Activated gamma-delta T cell treated with anti-CD3 and anti-CD28 coated beads, Interleukin-2, amount 50 U/mL, for 16 hours (primary cell): ENCODE measurements around the gene RHBDF1.

Source experiments
- DNase-seq: peaks from one replicate; pipeline ENCODE4 v3.0.0-alpha.2; 2020; ENCODE audit warnings: low read depth

The RHBDF1 gene, protein sequence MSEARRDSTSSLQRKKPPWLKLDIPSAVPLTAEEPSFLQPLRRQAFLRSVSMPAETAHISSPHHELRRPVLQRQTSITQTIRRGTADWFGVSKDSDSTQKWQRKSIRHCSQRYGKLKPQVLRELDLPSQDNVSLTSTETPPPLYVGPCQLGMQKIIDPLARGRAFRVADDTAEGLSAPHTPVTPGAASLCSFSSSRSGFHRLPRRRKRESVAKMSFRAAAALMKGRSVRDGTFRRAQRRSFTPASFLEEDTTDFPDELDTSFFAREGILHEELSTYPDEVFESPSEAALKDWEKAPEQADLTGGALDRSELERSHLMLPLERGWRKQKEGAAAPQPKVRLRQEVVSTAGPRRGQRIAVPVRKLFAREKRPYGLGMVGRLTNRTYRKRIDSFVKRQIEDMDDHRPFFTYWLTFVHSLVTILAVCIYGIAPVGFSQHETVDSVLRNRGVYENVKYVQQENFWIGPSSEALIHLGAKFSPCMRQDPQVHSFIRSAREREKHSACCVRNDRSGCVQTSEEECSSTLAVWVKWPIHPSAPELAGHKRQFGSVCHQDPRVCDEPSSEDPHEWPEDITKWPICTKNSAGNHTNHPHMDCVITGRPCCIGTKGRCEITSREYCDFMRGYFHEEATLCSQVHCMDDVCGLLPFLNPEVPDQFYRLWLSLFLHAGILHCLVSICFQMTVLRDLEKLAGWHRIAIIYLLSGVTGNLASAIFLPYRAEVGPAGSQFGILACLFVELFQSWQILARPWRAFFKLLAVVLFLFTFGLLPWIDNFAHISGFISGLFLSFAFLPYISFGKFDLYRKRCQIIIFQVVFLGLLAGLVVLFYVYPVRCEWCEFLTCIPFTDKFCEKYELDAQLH

DNA sequence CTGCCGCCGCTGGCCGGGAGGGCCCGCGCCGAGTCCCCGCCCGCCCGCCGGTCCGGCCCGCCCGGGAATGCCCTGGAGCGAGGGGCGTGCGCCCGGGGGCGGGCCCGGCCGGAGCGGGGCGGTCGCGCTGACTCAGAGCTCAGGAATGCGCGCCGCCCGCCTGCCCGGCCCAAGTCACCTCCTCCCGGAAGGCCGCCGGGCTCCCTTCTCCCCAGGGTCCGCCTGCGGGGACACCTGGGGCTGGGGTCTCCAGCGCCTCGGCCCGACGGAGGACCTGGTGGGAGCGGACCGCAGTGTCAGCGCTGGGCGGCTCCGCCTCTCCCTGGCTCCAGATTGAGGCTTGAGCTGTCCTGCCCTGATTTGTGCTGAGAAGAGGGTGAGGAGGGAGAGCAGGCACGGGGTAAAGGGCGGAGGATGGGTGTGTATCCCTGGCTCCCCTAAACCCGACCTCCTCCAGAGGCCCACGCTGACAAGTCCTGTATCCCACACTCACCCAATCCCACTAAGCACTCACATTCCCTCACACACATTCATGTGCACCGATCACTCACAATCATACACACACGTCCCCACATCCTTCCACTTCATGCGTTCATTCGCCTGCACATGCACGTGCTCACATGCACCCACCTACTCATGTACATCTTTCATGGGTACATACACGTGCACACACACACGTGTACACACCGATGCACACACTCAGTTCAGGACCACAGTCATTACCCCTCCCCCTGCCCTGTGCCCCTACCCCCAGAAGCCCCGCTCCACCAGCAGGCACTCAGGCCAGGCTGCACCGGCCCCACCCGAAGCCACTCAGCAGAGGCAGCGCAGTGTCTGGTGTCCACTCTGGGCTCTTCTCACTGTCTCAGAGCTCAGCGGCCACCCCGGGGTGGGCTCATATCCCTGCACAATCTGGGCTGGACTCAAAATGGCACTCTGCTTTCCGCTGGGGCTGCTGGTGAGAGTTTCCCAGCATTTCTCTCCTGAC is at the start of gene RHBDF1:
RHBDF1 (minus strand) TSS at position 71 of the 988 bp plus-strand sequence. CDS start 7,616 bp downstream, outside the sequence.
- no peak for DNase-seq

- no peak for DNase-seq
Observed at GRCh38 chr16:120756-121155, 48.3 kb upstream of the RHBDF1 start.

- no peak for DNase-seq
Observed at GRCh38 chr16:119835-120491, 47.5 kb upstream of the RHBDF1 start.

GRCh38 chr16:119295-119694 is 46.9 kb upstream of the RHBDF1 start:
- DNase-seq = no peak

GRCh38 chr16:118857-119256 is 46.4 kb upstream of the RHBDF1 start:
- no peak for DNase-seq

- peak; percentile 44 for DNase-seq
Observed at GRCh38 chr16:117379-118365, 45.2 kb upstream of the RHBDF1 start.

DNA sequence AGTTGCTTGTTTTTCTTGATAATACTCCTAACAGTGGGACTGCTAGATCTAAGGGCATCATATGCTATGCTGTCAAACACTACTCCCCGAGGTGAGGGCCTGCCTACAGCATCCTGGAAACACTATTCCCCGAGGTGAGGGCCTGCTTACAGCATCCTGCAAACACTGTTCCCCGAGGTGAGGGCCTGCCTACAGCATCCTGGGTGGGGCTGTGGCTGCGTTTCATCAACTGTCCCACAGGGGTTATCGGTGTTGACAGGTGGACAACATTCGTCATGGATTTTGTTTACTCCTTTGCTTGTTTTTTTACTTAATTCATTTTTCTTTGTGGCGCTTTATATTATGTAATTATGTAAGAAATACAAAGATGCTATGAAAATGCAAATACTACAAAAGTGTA is 43.6 kb upstream of the RHBDF1 start:
- no peak for DNase-seq

GRCh38 chr16:114327-114726 is 41.9 kb upstream of the RHBDF1 start:
- DNase-seq = no peak

DNA sequence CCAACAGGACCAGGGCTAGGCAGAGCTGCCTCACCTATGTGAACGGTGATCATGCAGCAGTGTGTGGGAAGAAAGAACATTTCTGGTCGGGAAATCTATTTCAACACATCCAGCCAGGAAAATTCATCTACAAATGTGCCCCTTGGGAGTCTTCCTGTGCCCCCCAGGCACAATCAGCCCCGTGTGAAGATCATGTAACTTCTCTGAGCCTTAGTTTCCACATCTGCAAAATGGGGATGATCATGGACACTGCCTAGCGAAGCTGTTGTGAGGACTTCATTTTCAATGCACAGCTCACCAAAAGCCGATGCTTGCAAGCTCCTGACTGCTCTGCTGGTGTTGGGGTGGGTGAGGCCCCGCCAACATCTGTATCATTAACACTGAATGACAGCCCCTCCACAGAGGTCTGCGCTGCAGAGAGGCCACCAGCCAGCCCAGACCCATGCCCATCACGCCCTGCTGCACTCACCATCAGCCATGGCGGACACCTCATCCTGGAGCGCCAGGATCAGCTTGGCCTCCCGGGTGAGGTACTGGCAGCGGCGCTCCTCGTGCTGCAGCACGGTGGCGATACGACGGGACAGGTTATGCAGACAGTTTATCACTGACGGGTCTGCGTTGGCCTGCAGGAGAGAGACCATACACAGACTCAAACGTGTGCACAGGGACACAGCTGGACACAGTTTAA is 39.9 kb upstream of the RHBDF1 start:
- DNase-seq = no peak

- DNase-seq = peak; percentile 32
Observed at GRCh38 chr16:106623-107324, 34.3 kb upstream of the RHBDF1 start.

- no peak for DNase-seq
Observed at GRCh38 chr16:105521-105920, 33.1 kb upstream of the RHBDF1 start.

DNA sequence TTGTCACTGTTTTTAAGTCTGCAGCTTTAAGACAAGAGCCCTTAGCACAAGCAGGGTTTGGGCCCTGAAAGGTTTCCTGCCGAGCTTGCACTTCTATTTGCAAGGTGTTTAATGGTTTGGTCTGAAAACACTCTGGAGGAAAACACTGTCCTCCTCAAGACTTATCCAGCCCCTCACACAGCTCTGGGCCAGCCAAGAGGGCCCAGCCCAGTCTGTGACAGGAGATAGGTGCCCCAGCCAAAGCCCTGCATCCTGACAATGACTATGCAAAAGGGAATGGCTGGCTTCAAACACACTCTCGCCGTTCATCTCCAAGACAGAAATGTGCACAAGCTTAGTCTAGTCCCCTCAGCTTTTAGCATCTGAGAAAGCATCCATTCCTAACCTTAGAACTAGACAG is 32.5 kb upstream of the RHBDF1 start:
- no peak for DNase-seq

DNA sequence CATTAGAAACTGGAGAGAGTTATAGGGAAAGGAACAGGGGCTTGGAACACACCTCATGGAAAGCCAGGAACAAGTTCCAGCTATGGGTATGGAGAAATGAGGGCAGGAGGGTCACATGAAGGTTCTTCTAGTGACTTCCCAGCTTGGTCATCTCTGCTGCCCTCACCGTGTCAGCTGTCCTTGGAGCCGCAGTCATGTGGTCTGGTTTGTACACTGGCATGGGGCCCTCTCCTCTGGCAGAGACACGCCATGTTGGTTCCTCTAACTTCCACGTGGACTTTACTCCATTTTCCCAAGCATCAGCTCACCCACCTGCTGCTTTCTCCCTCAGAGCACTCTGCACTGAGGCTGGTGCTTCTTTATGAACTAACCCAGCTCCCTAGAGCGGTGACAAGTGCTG is 31.9 kb upstream of the RHBDF1 start:
- DNase-seq = no peak

- DNase-seq = no peak
Observed at GRCh38 chr16:102060-102855, 29.8 kb upstream of the RHBDF1 start.

GRCh38 chr16:101586-101985 is 29.2 kb upstream of the RHBDF1 start:
- DNase-seq = no peak

- no peak for DNase-seq
Observed at GRCh38 chr16:100989-101388, 28.6 kb upstream of the RHBDF1 start.

DNA sequence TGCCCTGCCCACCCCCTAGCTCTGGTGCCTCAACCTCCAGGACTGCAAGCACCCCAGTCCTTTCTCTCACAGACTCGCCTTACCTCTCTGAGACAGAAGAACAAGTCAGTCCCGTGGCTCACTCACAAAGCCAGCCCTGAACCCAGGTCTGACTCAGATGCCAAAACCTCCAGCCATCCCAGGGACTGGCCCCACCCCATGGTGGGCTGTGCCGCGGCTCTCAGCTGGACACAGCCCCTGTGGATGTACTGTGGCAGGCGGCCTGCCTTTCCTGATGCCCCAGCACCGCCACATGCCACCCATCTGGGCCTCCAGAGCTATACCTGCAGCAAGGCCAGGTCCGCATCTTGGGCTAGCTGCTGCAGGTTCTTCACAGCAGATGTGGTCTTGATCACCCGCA is 25.4 kb upstream of the RHBDF1 start:
- no peak for DNase-seq

- peak; percentile 87 for DNase-seq
Observed at GRCh38 chr16:96935-97381, 24.5 kb upstream of the RHBDF1 start.
